T-helper 2 cell treated with Interferon-gamma antibody and Interleukin-4, amounts not matched to agents 100 ng/mL and 5 ng/mL, for 36 hours (primary cell): ENCODE data around the gene MAJIN. TPM values are rescaled to one million over a fixed set of nuclear protein-coding genes. Genes with fewer than 3 reads are reported as not detected.
"Not testable (repeated sequence)": the region's sequence is repeated elsewhere in the genome, so short reads cannot be mapped to it uniquely, and the experiment has no call there.

Experiments used
- intact Hi-C: fragments of 100-400 bp; cut with micrococcal nuclease; formaldehyde crosslinking; loops from one replicate; pipeline ENCODE4 v1.15.1; 2023
- total RNA-seq: library from RNA; stranded (reverse); gene quantifications from 2 replicates; pipeline ENCODE4 v1.2.3, GENCODE V29; 2022

MAJIN gene, protein sequence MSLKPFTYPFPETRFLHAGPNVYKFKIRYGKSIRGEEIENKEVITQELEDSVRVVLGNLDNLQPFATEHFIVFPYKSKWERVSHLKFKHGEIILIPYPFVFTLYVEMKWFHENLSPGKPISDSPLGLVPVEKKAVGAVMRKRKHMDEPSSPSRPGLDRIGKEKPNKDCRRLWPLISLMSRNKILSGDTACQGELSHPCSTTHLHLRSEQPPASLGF
- total RNA-seq, result not detected in 2 replicates

DNA sequence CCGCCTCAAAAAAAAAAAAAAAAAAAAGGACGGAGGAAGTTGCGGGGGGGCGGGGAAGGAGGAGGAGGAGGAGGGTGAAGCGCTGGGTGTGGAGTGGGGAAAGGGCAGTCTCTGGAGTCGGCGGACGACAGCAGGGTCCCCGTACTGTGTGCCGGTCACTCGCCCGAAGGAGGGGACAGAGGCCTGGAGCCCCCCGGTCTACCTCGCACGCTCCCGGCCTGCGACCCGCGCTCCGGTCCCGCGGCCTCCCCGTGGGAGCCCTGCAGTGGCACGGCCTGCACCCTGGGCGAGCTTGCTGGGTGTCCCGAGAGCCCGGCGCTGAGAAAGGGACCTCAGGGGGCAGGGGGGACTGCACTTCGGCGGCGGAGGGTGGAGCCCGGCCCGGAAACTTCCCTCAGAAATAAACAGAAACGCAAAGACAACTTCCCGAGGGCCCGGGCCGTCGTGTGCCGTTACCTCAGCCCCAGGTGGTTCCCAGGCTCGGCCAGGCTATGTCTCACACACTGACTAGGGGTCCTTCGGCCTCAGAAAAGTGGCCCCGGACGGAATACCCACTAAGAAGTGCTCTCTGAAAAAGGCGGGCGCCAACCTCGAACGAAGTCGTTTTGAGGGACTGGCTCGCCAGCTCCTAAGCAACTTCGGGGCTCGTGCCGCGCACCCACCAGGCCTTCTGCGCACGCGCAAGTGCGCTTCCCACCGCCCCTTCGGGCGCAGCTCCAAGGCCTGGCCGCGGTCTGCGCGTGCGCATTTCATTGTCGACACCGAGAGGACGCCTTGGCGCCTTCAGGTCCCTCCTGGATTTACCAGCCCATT, at the start of gene MAJIN:
TSS of gene MAJIN (minus strand) at position 688 of the 813 bp plus-strand sequence. CDS start 12,703 bp downstream, outside the sequence.
- intact Hi-C loops, result no loop called here

DNA sequence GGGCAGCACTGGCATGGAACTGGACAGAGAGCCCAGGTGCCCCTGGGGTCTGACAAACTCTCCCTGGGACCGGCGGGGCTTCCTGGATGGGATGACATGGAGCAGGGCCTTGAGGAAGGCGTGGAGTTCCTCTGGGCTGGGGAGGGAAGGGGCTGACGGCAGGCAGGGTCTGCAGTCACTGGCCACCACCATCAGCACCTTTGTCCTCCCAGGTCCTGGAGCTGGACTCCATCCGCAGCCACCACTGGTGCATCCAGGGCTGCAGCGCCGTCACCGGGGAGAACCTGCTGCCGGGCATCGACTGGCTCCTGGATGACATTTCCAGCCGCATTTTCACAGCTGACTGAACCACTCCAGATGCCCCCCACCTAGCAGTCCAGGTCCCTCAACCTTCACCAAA, 49.6 kb upstream of the MAJIN start:
- intact Hi-C loops, result no loop called here

DNA sequence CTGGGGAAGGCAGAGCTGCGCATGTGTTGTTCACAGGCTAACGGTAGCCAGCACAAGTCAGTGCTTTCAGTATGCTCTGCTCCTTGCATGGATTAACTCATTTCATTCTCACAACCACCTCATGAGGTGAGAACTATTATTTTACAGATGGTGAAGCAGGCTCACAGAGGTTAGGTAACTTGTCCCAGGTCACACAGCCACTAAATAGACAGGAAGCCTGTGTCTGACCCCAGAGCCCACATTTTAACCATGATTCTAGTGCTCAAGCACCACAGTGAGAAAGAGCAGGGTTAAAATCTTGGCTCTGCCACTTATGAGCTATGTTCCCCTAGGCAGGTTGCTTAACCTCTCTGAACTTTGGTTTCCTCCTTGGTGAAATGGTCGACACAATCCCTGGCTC, 49.1 kb upstream of the MAJIN start:
- intact Hi-C loops, result no loop called here

DNA sequence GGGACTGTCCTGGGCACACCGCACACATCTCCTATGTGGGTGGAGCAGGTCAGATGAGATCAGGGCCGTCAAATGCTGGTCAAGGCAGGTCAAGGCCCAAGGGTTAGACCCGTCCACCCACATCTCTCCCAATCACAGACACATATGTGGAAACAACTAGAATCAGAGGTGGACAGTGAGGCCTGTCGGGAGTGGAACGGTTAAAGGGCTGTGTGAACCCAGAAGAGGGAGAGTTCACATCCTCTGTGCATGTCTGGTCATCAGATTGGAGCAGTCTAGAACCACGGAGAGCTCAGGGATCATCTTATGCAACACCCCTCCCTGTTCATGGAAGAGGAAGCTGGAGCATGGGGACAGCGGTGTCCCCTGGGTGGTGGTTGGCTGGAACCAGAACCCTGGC, 47.9 kb upstream of the MAJIN start:
- intact Hi-C loops, result loop anchor here (10.0 kb wide), 1 partner anchor 245 kb away; the partner anchor contains the start of gene SF1

DNA sequence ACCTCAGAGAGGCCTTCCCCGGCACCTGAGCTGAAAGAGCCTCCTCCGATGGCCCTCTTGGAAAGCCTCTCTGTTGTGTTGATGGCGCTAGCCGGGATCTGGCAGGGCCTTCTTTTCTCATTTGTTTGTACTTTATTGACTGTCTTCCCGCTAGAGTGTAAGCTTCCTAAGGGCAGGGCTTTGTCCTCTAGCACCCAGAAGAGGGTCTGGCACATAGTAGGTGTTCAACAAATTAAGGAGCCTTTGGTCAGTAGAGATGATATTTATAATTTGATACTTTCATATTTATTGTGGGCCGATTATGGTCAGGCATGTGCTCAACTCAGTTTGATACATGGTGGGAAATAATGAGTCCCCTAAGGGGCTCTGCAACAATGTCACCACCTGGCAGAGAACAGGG, 46.0 kb upstream of the MAJIN start:
- intact Hi-C loops, result loop anchor here (10.0 kb wide), 1 partner anchor 243 kb away; the partner anchor contains the start of gene SF1

DNA sequence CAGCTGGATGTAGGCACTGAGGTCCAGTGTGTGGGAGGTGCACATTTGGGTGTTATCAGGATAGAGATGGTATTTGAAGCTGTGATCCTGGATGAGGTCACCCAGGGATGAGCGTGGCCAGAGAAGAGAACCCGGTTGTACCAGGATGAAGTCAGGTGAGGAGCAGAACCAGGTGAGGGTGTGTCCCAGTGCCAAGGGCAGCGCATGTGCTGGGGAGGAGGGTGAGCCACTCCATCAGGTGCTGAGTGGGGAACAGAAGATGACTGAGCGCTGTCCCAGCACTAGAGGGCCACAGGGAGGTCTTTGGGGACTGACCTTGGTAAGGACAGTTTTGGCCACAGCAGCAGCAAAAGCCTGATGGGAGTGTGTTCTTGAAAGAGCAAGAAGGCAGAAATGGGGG, 44.8 kb upstream of the MAJIN start:
- intact Hi-C loops, result loop anchor here (10.0 kb wide), 1 partner anchor 242 kb away; the partner anchor contains the start of gene SF1

DNA sequence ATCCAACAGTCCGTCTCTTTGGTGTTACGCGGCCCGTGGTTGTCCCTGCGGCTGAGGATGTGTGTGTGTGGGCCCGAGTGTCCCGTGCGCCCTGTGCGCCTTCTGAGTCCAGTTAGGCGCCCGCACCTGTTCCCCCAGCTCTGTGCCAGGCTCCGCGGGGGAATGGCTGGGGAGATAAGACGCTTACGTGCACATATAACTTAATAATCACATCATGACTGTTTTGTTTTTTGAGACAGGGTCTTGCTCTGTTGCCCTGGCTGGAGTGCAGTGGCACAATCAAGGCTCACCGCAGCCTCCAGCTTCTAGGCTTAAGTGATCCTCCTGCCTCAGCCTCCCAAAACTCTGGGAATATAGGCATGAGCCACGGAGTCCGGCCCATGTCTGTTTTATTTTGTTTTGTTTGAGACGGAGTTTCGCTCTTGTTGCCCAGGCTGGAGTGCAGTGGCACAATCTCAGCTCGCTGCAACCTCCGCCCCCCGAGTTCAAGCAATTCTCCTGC, 42.9 kb upstream of the MAJIN start:
- intact Hi-C loops, result loop anchor here (1.0 to 10.0 kb wide), 4 partner anchors 13 to 240 kb away; partner anchors contain the start of genes PPP2R5B, SF1 and SNX15

DNA sequence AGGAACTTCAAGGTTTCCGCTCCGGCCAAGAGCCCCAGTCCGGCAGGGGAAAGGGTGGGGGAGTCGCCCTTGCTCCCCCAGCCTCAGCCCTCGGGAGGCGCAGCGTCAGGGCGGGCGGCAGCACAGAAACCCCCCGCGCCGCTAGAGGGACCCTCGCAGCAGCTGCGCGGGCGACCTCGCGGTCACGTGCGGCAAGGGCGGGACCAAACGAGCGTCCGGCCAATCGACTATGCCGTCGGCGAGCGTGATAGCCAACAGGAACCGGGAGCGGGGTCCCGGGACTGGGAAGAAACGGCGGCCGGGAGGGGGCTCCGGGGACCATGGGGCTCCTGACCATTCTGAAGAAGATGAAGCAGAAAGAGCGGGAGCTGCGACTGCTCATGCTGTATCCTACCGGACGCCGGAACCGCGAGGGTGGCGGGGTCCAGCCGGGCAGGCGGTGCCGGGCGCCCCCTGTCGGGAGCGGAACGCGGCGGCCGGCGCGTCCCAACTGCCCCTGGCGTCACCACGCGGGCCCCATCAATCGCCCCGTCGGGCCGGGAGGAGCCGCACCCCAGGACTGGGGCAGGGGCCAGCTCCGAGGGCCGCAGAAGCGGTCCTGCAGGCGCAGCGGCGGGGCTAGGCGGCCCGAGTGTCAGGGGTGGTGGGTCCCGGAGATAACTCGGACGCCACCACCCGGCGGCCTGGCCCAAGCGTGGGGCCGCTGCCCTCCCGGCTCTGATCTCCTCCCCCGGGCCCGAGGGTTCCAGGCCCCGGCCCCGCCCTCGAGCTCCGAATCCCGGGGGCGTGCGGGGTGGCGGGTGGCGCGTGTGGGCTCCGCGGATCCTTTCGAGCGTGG, 42.2 kb upstream of the MAJIN start, which contains the start of gene ARL2:
TSS of gene ARL2 (plus strand) at position 273 of the 838 bp plus-strand sequence. CDS start at position 321, 48 bp downstream.
- intact Hi-C loops, result loop anchor here (1.0 to 10.0 kb wide), 7 partner anchors 13 to 239 kb away; partner anchors contain the start of genes PPP2R5B, SAC3D1, SF1 and SNX15

DNA sequence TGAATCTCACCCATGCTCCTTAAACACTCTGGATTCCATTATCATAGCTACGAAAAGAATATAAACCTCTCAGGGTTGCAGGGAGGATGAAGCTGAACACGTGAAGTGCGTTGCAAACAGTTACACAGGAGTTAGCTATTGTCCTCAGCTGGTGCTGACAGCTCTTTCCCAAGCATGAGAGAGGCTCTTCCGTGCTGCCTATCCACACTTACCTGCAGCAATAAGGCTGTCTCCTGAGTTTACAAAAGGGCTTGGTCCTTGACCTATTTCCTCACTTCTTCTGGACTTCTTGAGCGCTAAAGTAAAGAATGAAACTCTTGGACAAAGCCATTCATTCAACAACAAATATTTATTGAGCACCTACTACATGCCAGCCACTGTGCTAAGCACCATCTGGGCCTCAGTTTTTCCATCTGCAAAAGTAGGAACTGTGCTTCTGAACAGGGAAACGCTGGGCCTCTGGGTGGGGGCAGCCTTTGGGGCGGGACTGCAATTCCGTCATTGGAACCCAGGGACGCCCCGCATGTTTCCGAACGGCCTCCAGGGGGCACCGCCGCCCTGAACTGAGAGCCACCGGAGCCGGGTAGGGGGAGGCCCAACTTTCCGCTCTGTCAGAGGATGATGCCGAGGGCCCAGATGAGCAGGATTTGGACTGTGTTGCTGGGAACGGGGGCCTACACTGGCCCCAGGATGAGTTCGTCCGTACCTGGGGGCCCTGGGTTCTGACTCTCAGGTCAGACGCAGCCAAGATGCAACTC, 41.4 kb upstream of the MAJIN start:
- intact Hi-C loops, result loop anchor here (1.0 to 10.0 kb wide), 6 partner anchors 28 to 239 kb away; partner anchors contain the start of genes PPP2R5B, SAC3D1, SF1 and ZNHIT2

DNA sequence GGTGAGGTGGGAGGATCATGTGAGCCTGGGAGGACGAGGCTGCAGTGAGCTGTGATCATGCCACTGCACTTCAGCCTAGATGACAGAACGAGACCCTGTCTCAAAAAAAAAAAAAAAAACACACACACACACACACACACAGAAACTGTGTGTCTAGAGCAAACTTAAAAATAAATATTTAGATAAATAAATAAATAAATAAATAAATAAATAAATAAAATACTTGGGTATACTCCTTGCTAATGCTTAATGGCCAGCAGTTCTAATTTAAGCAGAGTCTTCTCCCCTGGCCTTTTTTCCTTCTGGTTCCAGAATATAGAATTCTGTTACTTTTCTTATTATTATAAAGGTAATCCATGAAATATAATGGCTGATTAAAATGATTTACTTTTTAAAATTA, 37.0 kb upstream of the MAJIN start:
- intact Hi-C loops, result no loop called here

DNA sequence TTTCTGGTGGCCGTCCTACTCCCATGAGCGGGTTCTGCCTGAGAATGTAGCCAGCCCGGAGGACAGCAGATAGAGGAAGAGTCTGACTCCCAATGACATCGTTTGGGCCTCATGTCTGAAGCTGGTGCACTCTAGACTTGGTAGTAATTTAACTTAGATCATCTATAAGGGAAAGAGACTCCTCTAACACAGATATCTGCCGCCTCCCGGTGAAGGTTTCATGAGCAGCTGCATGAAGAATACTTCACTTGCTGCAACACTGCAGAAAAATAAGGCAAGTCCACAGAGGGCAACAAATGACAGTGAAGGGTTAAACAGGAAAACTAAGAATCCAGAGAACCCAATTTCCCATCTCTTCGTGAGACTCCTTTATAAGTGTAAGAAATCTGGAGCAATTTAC, 36.1 kb upstream of the MAJIN start:
- intact Hi-C loops, result no loop called here

DNA sequence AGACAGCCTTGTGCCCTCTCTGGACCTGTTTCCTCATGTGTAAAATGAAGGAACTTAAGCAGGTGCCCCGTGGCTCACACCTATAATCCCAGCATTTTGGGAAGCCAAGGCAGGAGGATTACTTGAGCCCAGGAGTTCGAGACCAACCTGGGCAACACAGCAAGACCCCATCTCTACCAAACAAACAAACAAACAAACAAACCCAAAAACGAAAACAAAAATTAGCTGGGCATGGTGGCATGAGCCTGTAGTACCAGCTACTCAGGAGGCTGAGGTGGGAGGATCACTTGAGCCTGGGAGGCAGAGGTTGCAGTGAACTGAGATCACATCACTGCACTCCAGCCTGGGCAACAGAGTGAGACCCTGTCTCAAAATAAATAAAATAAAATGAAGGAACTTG, 32.1 kb upstream of the MAJIN start:
- intact Hi-C loops, result not testable (repeated sequence)

DNA sequence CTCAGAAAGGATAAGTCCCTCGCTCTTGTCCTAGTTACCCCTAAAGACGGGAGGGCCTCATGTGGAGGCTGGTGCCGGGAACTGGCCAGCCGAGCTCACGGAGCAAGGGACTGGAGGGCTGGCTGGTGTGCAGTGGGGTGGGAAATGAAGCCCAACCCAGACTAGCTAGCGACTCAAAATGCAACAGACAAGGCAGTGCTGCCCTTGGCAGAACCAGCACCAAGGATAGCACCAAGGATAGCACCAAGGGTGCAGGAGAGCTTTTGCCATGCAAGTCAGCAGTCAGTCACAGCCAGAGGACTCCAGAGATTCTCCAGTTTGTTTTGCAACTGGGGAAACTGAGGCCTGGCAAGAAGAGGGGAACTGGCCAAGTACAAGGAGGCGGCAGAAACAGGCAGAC, 31.4 kb upstream of the MAJIN start:
- intact Hi-C loops, result no loop called here

DNA sequence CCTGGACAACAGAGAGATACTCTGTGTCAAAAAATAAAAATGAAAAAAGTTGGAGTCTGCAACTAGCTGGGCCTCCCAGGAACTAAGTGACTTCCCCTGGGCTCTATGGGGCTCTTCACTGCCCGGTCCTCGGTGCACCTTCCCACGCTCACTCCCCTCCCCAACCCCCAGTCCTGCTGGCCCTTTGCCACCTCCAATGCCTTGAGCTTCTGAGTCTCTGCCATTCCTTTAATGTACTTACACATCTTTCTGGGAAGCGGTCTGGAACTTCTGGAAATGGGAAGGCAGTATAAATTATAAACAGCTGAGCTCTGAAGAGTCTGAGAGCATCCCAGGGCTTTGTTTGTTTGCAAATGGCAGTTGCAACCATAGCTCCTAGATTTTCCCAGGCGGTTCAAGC, 30.8 kb upstream of the MAJIN start:
- intact Hi-C loops, result no loop called here

DNA sequence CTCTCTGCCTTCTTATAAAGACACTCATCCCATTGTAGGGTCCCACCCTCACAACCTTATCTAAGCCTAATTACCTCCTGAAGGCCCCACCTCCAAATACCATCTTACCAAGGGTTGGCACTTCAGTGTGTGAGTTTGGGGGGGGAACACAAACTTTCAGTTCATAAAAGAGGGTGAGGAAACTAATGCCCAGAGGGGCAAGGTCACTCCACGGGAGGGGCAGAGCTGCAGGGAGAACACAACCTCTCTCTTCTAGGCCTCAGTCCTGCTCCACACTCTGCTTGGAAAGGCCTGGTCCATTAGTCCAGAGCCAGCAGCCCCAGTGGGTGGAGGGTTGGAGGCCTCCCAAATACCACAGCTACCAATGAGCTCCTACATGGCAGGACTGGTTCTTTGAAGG, 27.6 kb upstream of the MAJIN start:
- intact Hi-C loops, result no loop called here

DNA sequence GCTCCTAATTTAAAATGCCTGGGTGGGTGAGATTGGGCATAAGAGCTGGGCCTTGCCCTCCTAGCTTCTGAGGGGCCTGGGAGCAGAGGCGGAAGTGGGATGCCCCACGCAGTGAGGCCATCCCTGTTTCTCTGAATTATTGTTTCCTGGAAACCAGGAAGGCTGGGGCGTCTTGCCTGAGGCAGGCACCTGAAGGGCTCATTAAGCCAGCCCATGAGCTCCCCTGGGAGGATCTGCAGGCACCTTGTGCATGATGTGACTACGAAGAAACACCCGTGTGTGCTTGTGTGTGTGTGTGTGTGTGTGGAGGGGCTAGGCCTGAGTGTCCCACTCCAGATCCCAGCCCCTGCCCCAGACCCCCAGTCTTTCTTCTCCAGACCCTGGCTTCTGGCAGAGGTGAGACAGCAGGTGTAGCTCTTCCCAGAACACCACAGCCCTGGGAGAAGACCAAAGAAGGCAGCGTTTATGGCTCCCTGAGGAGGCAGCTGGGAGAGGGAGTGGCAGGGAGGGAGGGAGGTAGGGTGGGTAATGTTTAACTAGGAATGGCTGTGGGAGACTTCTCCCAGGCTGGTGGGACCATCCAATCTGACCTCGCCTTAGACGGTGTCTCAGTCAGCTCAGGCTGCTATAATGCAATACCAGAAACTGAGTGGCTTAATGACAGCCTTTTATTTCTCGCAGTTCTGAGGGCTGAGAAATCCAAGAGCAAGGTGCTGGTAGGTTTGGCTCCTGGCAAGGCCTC, 27.0 kb upstream of the MAJIN start:
- intact Hi-C loops, result no loop called here

DNA sequence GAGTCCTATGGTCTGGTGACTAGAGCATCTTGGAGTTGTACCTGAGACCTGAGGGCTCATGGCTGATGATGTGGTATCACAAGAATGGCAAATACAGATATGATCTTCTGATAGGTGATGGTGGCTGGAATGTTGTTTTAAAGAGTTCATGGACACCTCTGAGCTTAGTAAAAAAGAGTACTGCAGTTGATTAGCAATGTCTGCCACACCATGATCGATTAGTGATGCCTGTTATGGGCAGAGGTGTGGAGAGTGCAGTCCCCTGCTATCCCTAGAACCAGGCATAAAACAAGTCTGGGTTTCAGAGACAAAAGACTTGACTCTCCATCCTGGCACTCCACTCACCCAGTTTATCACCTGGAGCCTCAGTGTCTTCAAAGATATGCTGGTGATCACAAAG, 26.2 kb upstream of the MAJIN start:
- intact Hi-C loops, result no loop called here

DNA sequence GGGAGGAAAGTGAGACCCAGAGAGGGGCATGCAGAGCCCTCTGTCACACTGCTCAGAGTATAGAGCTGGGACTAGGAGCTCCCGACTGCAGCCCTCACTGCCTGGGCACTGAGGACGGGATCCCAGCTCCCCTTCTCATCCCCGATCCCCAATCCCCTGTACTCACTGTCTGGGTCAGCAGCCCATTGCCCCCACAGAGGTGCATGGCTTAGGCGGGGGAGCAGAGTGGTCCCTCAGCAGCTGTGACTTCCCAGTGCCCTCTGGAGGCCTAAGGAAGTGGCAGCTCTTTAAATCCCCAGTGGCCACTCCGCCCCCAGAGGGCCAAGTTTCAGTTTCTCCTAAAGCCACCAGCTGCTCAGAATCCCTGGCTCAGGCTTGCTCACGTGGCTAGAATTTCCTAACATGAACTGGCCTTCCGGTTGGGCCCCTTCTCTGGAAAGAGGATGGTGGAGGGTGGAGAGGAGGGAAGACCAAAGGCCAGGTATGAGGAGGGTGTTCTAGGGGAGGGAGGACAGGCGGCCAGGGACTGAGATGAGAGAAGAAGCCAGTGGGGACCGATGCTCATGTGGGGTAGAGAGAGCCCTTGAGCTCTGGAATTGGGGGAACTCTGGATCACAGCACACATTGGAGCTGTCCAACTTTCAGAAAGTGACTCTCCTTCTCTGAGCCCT, 24.9 kb upstream of the MAJIN start, which contains the start of gene BATF2:
TSS of gene BATF2 (minus strand) at position 262 of the 671 bp plus-strand sequence. CDS start at position 205, 57 bp downstream.
- intact Hi-C loops, result no loop called here

DNA sequence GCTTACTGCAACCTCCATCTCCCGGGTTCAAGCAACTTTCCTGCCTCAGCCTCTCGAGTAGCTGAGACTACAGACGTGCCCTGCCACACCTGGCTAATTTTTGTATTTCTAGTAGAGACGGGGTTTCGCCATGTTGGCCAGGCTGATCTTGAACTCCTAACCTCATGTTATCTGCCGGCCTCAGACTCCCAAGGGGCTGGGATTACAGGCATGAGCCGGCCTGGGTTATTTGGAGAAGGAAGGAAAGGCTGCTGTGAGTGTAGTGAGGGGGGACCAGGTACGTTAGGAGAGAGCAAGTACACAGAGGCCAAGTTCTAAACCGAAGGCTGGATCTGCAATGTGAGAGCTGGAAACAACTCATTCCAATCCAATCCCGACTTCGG, 24.4 kb upstream of the MAJIN start:
- intact Hi-C loops, result no loop called here
